ENCODE results near the gene DENND1A. TPM values are rescaled to one million over a fixed set of nuclear protein-coding genes. Genes with fewer than 3 reads are reported as not detected.

Gene DENND1A
- total RNA-seq, 1 donor from 2014 or later, result 6.9 TPM

- DNase-seq (ENCODE audit: low read depth in 2 of 2), result peak in 1 of 2 donors; percentile 1
These were observed 63.4 kb downstream of the DENND1A start for GRCh38 chr9:123866497-123866896.

GRCh38 chr9:123865226-123866000 is 64.5 kb downstream of the DENND1A start:
- no peak for DNase-seq (ENCODE audit: low read depth in 2 of 2)

- DNase-seq (ENCODE audit: low read depth in 2 of 2), result no peak
These were observed 65.7 kb downstream of the DENND1A start for GRCh38 chr9:123864251-123864650.

- DNase-seq (ENCODE audit: low read depth in 2 of 2), result no peak
These were observed 66.6 kb downstream of the DENND1A start for GRCh38 chr9:123863164-123863855.

GRCh38 chr9:123861756-123862120 is 68.2 kb downstream of the DENND1A start:
- no peak for DNase-seq (ENCODE audit: low read depth in 2 of 2)

GRCh38 chr9:123861086-123861755 is 68.7 kb downstream of the DENND1A start:
- DNase-seq (ENCODE audit: low read depth in 2 of 2), result no peak

- no peak for DNase-seq (ENCODE audit: low read depth in 2 of 2)
These were observed 69.3 kb downstream of the DENND1A start for GRCh38 chr9:123860603-123861002.

- DNase-seq (ENCODE audit: low read depth in 2 of 2), result no peak
These were observed 77.5 kb downstream of the DENND1A start for GRCh38 chr9:123852403-123852802.

- DNase-seq (ENCODE audit: low read depth in 2 of 2), result no peak
These were observed 78.1 kb downstream of the DENND1A start for GRCh38 chr9:123851851-123852250.

- no peak for DNase-seq (ENCODE audit: low read depth in 2 of 2)
These were observed 81.4 kb downstream of the DENND1A start for GRCh38 chr9:123848447-123849085.

- DNase-seq (ENCODE audit: low read depth in 2 of 2), result no peak
These were observed 83.0 kb downstream of the DENND1A start for GRCh38 chr9:123846966-123847365.

- DNase-seq (ENCODE audit: low read depth in 2 of 2), result no peak
These were observed 86.2 kb downstream of the DENND1A start for GRCh38 chr9:123843703-123844102.

GRCh38 chr9:123835821-123836220 is 94.1 kb downstream of the DENND1A start:
- no peak for DNase-seq (ENCODE audit: low read depth in 2 of 2)

- DNase-seq (ENCODE audit: low read depth in 2 of 2), result peak; percentile 35 to 74
These were observed 94.9 kb downstream of the DENND1A start for GRCh38 chr9:123834889-123835562.

- peak in 1 of 2 donors; percentile 42 for DNase-seq (ENCODE audit: low read depth in 2 of 2)
These were observed 95.6 kb downstream of the DENND1A start for GRCh38 chr9:123834218-123834888.

GRCh38 chr9:123832858-123833650 is 96.9 kb downstream of the DENND1A start:
- DNase-seq (ENCODE audit: low read depth in 2 of 2), result no peak

- DNase-seq (ENCODE audit: low read depth in 2 of 2), result no peak
These were observed 97.8 kb downstream of the DENND1A start for GRCh38 chr9:123832176-123832575.

- DNase-seq (ENCODE audit: low read depth in 2 of 2), result no peak
These were observed 101.5 kb downstream of the DENND1A start for GRCh38 chr9:123828449-123828848.

- no peak for DNase-seq (ENCODE audit: low read depth in 2 of 2)
These were observed 104.4 kb downstream of the DENND1A start for GRCh38 chr9:123825342-123826060.

Measured in lung microvascular endothelial cell (primary cell).